ENCODE results near the gene HLA-DMA.

Gene HLA-DMA

DNA sequence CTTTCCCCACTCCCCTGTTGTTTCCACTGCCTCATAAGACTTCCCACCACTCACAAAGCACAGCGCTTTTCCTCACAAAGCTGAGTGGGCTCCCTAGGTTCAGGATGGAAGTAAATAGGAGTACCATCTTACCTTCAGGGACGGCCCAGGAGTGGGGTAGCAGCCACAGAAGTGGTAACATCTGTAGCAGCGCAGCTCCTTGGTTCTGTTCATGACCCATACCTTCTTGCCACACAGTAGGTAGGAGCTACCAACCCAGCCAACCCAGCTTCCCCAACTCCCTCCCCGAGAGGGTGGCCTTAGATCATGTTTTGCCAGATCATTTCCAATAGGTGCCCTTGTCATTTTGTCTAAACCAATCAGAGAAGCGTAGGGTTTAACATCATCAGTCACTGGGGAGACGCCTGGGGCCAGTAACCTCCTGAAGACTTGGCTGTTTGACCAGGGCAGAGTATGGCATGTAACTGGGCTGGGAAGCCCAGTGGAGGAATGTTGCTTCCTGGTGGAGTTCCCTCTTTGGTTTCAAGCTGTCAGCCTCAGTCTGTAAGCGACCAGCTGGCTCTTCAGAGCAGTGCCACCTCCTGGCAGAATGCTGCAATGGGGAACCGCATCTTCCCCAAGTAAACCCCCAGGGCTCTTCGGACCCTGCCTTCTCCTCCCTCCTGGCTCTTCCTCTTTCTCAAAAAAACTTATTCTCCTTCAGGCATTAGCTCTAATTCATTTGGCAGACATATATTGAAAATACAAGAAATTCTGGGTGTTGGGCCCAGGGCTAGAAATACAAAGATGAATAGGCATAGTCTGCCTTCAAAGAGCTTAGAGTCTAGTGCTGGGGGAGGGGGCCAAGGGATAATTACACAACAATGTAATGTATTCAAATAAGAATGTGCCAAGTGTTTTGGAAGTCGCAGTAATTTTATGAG, at the start of gene HLA-DMA:
Gene HLA-DMA, minus strand, starts transcription at position 281 of the 923 bp plus-strand sequence. Its CDS starts 61 bp downstream, at position 220.
- DNase-seq (ENCODE audit: low read depth), result peak; percentile 99

GRCh38 chr6:33001685-33002084, 48.8 kb upstream of the HLA-DMA start:
- no peak for DNase-seq (ENCODE audit: low read depth)

- no peak for DNase-seq (ENCODE audit: low read depth)
Measured at GRCh38 chr6:33000055-33000454, 47.2 kb upstream of the HLA-DMA start.

- DNase-seq (ENCODE audit: low read depth), result no peak
Measured at GRCh38 chr6:32995448-32995847, 42.6 kb upstream of the HLA-DMA start.

- DNase-seq (ENCODE audit: low read depth), result no peak
Measured at GRCh38 chr6:32993363-32993973, 40.6 kb upstream of the HLA-DMA start.

- DNase-seq (ENCODE audit: low read depth), result no peak
Measured at GRCh38 chr6:32991972-32992371, 39.1 kb upstream of the HLA-DMA start.

- no peak for DNase-seq (ENCODE audit: low read depth)
Measured at GRCh38 chr6:32989368-32989767, 36.5 kb upstream of the HLA-DMA start.

DNA sequence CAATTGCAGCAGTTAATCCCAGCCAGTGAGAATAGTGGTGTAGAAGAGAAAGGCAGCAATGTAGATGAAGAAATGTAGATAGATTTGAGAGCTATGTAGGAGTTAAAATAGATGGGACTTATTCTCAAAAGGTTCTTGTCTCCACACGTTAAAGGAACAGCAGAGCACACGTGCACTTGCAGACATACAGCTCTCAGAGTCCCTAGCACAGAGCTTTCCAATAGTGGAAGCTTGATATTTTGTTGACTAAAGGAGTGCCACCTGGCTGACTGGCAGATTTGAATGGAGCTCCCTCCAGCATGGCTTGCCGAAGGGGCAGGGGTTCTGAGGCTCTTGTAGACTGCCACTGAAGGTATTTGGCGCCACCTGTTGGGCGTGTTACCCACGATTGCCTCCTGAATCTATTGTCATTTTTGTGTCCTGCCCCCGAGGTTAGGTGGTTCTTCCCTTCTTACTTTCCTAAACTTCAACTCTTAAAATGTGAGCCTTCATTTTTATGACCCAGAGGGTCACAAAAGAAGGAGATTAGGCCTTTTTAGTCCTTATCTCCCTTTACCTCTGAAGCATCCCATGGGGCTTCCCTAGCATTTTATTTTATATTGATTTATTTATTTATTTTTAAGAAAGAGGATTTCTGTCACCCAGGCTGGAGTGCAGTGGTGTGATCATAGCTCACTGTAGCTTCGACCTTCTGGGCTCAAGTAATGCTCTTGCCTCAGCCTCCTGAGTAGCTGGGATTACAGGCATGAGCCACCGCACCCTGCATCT, 31.9 kb upstream of the HLA-DMA start:
- peak; percentile 59 for DNase-seq (ENCODE audit: low read depth)

DNA sequence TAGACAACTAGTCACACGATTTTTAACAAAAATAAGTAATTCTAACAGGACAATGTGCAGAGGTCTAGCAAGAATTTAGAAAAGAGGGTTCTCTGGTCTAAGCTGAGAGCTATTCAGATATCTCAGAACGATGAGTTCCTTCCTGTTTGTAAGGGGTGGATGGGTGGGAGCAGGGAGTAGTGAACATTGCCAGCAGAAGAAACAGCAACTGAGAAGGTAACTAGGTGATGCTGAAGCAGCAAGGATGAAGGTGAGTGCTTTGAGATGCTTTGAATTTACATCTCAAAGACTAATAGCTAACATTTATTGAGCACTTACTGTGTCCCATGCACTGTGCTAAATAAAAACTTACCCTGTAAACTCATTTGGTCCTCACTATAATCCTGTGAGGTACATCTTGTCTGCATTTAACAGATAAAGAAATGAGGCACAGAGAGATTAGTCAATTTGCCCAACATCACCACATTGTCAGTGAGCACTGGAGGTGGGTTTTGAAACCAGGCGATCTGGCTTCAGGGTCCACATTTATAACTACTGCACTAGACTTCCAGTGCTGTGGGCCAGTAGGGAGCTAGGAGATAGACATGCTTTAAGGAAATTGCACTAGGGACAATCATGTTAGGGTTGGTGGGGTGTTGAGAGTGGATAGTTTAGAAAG, 31.2 kb upstream of the HLA-DMA start:
- no peak for DNase-seq (ENCODE audit: low read depth)

- no peak for DNase-seq (ENCODE audit: low read depth)
Measured at GRCh38 chr6:32983493-32983848, 30.6 kb upstream of the HLA-DMA start.

DNA sequence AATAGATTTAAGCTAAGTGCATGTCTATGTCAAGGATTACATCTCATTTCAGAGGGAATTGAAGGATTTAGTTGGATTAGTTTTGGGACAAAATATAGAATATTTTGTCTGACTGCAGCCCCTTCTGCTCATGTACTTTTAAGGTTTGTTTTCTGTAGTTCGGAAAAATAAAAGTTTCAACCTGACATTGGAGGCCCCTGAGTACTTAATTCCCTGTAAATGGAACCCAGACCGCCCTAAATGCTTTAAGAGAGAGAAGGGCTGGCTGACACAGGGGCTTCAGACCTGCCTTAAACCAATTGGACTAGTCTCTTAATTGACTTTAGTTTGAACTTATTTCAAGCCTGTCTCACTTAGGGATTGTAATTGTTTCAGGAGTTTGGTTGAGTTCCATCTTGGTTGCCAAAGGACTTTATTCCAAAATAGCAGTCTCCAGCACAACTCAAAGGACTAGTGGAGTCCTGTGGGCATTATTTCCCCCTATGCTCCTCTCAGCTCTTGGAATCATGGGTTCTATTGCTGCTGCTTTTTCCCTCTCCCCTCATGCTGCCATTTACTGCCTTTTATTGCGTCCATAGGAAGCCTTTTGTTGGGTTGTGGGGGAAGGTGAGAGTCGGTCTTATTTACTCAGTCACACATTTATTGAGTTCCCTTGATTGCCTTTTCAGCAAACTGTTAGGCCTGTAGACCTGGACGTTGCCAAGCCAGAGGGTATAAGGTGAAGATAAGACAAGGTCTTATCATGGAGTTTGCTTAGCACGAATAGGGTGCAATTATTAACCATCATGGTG, 30.0 kb upstream of the HLA-DMA start:
- no peak for DNase-seq (ENCODE audit: low read depth)

- DNase-seq (ENCODE audit: low read depth), result no peak
Measured at GRCh38 chr6:32982084-32982701, 29.3 kb upstream of the HLA-DMA start.

- DNase-seq (ENCODE audit: low read depth), result no peak
Measured at GRCh38 chr6:32980488-32981038, 27.7 kb upstream of the HLA-DMA start.

DNA sequence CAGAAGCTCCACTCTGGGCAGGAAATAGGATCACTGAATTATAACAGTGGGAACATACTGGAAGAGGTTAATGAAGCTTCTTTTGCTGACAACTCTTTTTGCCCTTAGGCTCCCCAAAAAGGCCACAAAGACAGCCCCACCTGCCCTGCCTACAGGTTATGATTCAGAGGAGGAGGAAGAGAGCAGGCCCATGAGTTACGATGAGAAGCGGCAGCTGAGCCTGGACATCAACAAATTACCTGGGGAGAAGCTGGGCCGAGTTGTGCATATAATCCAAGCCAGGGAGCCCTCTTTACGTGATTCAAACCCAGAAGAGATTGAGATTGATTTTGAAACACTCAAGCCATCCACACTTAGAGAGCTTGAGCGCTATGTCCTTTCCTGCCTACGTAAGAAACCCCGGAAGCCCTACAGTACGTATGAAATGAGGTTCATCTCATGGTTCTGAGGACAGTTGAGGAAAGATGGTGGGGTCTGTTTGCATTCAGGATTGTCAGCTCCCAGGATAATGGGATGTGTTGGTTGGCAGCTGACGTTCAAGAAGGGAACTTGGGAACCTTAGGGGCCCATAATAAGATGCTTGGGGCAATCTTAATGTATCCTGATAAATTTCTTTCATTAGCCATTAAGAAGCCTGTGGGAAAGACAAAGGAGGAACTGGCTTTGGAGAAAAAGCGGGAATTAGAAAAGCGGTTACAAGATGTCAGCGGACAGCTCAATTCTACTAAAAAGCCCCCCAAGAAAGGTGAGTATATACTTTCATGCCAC, 27.0 kb upstream of the HLA-DMA start:
- DNase-seq (ENCODE audit: low read depth), result no peak

- DNase-seq (ENCODE audit: low read depth), result no peak
Measured at GRCh38 chr6:32977953-32978324, 25.0 kb upstream of the HLA-DMA start.

- DNase-seq (ENCODE audit: low read depth), result no peak
Measured at GRCh38 chr6:32977272-32977952, 24.5 kb upstream of the HLA-DMA start.

DNA sequence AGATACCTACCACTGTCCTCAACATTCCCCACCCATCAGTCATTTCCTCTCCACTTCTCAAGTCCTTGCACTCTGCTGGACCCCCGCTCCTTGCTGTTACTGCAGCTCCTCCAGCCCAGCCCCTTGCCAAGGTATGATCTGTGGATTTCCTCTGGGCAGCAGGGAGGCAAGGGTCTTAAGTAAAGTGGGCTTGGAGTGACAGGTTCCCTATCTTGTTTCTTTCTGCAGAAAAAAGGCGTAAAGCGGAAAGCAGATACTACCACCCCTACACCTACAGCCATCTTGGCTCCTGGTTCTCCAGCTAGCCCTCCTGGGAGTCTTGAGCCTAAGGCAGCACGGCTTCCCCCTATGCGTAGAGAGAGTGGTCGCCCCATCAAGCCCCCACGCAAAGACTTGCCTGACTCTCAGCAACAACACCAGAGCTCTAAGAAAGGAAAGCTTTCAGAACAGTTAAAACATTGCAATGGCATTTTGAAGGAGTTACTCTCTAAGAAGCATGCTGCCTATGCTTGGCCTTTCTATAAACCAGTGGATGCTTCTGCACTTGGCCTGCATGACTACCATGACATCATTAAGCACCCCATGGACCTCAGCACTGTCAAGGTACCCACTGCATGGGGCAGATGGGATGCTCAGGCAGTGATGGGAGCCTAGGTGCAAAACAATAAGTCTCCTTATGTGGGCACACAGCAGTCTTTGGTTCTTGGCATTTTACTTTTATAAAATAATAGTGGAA, 23.6 kb upstream of the HLA-DMA start:
- DNase-seq (ENCODE audit: low read depth), result no peak

DNA sequence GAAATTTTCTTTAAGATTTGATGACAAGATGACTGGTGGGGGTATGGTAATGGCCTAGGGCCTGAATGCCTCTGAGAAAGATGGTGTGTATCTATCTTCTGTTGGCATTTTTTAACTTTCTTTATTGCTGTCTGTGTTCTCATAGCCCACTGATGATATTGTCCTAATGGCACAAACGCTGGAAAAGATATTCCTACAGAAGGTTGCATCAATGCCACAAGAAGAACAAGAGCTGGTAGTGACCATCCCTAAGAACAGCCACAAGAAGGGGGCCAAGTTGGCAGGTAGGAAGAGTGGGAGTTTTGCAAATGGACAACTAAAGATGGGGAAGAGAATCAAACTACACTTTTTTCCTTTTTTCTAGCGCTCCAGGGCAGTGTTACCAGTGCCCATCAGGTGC, 23.0 kb upstream of the HLA-DMA start:
- DNase-seq (ENCODE audit: low read depth), result no peak
